Stimulated activated CD4-positive, alpha-beta T cell treated with anti-CD3 and anti-CD28 coated beads, Interleukin-1b, Interleukin-23, amount 100 ng/mL, for 48 hours (primary cell): Measurements from ENCODE around the gene FAM222A.

Experiments
- DNase-seq: peaks from one replicate; pipeline ENCODE4 v3.0.0-alpha.2; 2020

Gene FAM222A

DNA sequence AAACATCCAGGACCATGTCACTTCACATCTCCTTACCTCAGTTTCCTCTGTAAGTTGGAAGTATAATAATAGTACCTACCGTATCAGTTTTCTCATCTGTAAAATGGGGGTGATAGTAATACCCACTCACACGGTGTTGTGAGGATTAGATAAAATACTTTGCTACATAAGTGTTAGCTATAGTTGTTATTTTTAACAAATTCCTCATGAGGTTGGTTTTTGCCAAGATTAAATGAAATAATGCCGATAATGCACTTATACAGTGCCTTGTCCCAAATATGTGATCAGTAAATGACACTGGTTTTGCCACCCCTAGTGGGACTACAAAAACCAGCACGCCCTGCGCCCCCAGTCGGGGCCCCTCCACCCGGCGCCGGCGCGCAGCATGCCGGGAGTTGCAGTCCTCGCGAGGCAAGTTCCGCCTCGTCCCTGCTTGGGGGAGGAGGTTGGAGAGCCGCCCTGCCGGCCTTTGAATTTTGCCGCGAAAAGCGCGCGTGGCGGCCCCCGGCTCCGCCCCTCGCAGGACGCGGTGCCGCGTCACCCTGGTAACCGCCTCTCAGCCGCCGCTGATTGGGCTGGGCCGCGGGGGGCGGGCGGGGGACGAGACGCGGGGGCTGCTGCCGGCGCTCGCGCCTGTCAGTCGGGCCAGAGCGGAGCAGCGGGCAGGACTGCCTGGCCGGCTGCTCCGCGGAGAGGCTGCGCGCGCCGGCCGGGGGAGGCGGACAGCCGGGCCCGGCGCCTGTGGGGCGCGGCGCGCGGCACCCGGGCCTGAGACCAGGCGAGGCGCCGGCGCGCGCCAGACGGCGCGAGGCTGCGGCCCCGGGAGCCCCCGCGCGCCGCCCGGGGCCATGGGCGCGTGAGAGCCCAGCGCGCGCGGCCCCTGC lies at the start of gene FAM222A:
Gene FAM222A, plus strand, starts transcription at position 639 of the 884 bp plus-strand sequence. CDS start 30,322 bp downstream, outside the sequence.
- DNase-seq, result peak; percentile 94

DNA sequence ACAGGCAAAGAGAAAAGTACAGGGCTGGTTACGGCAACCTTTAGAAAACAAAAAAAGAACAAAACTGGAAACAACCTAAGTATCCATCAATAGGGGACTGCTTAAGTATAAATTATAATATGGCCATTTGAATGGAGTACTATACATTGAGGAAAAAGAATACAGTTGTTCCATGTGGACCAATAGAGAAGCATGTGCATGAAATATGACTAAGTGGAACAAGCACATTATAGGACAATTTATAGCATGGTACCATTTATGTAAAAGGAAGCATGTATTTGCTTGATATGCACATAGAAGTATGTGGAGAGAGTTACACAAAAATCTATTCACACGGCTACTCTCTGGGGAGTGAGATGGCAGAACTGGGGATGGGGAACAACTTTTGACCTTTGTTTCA lies 49.2 kb upstream of the FAM222A start:
- no peak for DNase-seq

DNA sequence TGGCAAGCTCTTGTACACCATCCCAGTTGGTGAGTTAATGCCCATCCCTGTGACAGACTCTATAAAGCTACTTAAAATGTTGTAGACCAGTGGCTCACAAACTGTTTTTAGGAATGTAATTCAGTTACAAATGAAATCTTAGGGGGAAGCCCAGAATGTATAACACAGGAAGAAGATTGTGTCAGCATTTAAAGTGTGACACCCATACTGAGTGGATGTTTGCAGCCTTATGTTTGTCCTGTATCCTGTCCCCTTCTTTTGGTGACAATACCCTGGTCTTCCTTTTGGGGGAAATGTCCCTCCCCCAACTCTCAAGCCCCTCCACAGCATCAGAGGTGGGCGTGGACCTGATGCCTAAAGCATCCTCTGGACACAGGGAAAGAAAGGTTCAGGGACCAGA lies 47.6 kb upstream of the FAM222A start:
- no peak for DNase-seq

DNA sequence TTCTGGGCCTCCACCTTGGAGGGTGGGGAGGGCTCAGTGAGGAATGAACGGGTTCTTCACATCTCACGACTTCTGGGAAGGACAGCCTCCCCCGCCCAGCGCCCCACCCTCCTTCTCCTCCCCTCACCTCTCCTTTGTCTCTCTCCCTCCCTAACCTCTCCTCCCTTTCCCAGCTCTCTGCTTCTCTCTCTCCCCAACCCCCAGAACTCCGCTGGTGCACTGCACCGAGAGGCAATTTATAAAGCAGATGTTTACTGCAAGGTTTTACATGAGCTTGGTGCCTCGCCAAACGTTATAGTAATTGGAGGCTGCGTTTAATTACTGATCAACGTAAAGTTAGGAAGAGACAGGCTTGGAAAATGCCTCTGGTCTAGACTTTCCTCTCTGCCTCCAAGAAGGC lies 42.9 kb upstream of the FAM222A start:
- no peak for DNase-seq

DNA sequence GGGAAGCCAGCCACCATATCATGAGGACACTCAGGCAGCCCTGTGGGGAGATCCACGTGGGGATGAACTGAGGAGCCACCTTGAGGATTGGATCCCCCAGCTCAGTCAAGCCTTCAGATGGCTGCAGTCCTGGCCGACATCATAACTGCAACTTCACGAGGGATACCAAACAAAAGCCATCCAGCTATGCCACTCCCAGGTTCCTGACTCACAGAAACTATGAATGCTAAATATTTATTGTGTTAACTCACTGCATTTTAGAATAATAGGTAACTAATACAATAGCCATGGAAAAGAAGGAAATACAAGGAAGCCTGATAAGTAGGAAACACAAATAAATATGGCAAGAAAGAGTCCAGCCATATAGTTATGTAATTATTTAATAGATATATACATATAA lies 42.1 kb upstream of the FAM222A start:
- no peak for DNase-seq

DNA sequence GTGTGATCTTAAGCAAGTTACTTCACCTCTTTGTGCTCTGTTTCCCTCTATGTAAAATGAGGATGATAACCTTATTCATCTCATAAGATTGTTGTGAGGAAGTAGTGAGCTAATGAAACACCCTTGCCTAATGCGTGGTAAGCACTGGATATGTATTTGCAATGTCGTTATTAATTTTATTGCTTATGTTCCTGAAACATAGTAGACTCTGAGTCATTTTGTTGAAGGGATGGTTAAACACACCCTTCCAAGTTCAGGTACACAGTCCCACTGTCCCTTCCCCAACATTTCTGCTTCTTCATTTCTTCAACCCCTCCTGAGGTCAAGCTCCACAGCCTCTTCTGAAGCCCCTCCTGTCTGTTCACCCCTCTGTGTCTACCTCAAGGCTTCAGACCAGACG lies 40.2 kb upstream of the FAM222A start:
- no peak for DNase-seq

DNA sequence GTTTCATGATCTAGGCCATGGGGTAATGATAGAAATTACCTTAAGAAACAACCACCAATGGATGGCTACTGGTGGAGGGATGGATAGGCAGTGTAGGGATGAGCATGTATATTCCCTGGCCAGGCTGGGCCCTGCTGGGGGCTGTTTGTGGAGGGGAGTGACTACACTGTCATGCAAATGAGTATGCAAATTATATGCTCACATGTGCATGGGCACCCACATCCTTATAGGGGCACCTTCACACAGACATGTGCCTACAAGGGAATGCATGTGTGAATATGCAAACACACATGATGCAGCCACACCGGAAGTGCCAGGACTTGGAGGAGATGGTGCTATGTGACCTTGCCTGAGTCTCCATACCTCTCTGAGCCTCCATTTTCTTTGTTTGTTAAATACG lies 39.7 kb upstream of the FAM222A start:
- no peak for DNase-seq

DNA sequence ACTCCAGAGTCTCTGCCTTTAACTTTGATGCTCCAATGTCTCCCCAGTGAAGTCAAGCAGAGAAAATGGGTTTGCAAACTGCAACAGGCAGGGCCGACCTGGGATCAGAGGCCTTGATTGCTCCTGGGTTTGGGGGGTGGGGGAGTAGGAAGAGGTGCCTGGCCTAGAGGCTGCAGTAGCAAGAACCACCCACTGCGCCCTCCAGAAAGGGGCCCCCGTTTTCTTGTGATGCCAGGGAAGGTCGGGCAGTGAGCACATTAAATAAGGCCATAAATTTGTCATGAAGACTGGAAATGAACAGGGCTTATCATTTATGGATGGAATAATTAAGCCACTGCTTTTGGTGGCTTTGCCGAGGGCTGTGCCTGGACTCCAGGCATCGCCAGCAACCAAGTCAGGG lies 38.2 kb upstream of the FAM222A start:
- DNase-seq, result no peak

DNA sequence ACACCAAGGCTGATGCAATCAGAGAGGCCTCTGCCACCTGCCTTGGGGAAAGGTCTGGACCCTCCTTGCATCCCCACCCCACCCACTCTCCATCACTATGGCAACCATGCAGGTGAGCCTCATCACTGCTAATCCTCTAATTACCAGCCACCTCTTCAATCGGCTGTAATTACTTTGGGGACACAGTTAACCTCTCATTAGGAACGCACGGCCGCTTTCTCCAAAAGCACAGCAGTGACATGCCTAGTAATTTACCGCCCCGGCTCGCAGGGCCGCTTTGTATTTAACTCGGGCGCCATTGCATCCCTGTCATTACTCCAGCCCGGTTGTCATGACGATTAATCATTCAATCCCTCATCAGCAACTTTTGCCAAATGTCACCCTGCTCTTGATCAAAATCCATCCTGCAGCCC lies 36.3 kb upstream of the FAM222A start:
- no peak for DNase-seq

DNA sequence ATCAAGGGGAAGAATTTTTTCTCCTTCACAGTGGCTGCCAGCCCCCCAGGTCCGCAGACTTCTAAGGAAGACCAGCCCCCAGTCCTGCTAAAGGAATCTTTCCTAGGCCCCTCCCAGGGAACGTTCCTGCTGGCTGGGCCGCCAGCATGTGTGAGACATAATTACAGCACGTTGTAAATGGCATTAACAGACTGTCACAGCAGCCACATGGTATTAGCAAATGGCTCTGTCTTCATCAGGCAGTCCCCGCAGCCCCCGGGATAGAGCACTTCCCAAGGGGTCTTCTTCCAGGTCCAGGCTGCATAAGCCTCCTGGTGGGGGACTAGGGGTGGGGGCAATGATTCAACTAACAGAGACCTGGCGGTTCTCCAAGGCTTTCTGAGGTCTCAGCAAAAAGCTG lies 34.9 kb upstream of the FAM222A start:
- no peak for DNase-seq

DNA sequence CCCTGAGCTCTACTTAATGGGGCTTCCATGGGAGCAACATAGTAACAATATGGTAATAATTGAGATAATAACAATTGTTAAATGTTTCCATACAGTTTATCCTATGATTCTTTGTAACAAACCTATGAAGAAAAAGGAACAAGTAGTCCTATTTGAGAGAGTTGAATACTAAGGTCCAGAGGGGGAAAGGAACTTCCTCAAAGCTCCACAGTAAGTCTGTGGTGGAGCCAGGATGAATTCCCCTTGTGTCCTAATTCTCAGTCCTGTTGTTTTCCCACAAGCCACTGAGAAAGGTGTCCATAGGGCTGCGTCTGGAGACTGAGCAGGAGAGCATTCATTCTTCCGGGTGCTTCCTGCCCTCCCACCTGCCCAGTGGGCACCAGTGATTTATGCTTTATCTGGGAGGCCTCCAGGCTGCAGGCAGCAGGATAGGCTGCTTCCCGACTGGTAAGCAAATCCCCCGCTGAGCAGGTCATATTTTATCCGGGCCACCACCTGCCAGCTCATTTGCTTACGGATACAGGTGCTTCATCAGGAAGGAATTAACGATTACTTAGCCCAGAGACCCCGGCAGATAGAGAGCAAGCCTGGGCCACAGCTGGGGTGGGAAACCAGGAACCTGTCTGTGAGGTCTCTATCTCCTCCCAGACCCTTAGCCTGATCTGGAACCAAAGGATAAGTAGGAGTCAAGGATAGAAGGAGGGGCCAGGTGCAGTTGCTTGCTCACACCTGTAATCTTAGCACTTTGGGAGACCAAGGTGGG lies 33.9 kb upstream of the FAM222A start:
- DNase-seq, result no peak

DNA sequence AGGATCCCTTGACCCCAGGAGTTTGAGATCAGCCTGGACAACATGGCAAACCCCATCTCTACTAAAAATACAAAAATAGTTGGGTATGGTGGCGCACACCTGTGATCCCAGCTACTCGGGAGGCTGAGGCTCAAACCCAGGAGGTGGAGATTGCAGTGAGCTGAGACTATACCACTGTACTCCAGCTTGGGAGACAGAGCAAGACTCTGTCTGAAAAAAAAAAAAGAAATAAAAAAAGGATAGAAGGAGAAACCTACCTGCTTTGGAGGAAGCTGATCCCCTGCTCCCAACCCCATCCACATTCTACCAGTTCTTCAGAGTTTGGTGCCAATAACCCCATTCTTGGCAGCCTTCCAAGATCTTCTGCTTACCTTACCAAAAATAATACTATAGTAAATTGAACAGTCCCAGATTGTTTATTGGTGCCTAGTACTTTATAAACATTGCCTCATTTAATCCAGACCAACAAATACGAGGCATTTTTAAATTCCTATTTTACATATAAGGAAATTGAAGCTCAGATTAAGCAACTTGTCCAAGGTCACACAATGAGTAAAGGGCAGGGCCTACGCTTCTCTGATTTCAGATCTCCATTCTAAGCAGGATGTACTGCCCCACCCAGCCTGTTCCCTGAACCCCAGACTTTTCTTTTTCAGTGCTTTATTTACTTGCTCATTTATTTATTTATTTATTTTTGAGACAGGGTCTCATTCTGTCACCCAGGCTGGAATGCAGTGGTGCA lies 33.2 kb upstream of the FAM222A start:
- no peak for DNase-seq

DNA sequence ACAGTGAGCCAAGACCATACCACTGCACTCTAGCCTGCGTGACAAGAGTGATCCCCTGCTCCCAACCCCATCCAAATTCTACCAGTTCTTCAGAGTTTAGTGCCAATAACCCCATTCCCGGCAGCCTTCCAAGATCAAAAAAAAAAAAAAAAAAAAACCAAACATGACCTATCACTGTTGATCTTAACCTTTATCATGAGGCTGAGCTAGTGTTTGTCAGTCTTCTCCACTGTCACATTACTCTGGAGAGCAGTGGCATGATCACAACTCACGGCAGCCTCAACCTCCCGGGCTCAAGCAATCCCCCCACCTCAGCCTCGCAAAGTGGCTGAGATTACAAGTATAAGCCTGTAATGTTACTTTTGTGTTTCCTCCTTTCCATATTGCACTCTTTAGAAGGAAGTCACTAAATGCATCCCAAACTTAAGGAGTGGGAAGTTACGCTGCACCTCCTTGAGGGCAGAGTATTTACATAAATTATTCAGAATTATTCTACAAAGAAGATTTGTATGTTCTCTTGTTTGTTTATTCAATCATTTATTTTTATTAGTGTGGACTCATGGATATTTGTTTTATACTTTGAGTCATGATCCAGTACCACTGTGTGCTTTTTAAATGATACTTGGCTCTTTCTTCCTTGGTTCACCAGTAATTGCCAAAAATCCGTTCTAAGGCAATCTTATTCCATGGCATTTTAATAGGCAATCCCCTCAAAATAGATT lies 31.5 kb upstream of the FAM222A start:
- no peak for DNase-seq

DNA sequence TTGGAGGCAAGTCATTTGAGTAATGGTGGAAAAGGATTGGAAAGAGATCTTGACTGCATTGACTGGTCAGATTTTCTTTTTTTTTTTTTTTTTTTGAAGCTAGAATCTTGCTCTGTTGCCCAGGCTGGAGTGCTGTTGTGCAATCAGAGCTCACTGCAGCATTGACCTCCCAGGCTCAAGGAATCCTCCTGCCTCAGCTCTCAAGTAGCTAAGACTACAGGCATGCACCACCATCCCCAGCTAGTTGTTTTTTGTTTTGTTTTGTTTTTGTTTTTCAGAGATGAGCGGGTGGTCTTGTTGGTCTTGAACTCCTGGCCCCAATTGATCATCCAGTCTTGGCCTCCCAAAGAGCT lies 30.9 kb upstream of the FAM222A start:
- no peak for DNase-seq

DNA sequence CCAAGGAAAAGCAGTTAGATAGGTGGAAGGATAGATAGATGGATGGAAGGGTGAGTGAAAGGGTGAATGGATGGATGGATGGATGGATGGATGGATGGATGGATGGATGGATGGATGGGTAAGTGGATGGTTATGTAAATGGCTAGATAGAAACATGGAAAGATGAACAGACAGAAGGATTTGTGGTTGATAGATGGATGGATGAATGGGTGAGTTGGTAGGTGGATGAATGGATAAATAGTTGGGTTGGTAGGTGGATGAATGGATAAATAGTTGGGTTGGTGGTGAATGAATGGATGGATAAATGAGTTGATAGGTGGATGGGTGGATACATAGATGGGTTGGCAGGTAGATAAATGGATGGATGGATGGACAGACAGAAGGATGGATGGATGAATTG lies 30.3 kb upstream of the FAM222A start:
- DNase-seq, result no peak

DNA sequence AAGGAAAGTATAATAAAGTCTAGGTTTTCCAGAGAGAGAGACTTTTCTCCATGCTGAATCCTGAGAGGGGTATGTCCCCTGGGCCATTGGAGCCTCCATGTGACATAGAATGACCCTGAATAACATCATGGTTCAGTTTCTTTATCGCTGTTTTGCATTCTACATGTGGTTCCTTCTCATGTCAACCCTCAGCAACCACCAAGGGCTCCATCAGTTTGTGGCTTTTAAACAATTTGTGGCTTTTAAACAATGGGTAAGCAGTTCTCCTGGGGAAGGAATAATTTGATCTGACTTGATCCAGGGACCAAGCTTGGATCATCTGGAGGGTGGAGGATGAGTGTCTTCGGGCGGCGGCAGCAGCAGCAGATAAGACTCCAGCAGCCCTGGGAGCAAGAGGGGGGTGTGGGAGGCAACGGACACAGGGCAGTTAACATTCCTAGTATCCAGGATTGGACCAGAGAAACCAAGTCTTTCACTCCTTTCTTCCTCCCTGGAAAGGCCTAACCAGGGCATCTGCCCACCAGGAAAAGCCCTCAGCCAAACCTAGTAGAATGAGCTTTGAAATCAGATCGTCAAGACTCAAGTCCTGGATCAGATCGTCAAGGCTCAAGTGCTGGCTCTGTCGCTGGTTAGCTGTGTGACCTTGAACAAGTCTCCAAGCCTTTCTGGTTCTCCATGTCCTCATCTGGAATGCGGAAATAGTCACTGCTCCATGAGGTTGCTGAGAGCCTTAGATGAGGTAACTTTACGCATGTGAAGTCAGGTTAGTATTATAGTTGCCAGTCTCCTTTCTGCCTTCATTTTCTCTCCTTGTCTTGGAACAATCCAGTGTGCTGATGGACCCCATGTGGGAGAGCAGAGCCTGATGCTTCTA lies 27.8 kb upstream of the FAM222A start:
- no peak for DNase-seq

DNA sequence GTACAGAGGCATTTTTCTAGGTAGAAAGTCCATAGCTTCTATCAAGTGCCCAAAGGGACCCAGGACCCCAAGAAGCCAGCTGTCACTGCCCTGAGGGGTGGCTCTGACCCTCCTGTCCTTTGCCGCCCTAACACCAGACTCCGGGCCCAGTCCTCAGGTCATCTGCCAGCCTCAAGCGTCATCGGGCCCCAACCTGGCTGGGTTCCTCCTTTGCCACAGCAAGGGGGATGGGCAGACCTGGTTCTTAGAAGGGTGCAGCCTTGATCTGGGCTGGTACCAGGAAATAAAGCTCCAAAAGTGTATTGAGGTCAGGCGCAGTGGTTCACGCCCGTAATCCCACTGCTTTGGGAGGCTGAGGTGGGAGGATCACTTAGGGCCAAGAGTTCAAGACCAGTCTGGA lies 27.1 kb upstream of the FAM222A start:
- DNase-seq, result no peak

DNA sequence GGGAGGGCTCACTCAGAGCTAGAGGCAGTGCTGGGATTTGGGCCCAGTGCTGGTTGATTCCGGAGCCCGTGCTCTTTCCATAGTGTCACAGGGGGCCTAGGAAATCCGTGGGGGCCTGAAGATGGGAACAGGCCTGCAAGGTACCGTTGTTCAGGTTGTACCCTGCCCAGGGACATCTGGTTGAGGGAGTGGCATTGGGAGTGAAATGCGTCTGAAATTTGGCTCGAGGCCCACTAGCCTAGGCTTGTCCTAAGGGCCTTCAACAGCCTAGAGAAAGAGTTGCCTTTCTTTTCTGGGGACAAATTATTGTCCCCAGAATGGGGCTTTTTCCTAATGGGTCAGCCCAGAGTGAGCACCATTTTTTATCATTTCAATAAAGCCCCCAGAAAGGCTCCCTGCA lies 26.4 kb upstream of the FAM222A start:
- DNase-seq, result no peak

DNA sequence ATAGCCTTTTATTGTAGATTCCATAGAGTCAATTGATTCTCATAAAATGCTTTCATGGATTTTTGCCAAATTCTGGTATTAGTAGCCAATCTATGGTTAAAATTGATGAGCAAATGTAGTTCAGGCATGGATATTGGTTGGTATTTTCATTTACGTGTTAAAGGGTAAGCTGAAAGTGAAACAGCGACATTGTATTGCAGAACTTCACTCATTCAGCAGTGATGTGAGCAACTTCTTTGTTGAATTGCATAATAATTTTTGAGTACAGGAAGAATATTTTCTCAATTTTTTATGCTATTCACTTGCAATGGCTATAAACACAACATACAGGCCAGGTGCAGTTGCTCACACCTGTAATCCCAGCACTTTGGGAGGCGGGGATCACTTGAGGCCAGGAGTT lies 24.2 kb upstream of the FAM222A start:
- DNase-seq, result no peak

DNA sequence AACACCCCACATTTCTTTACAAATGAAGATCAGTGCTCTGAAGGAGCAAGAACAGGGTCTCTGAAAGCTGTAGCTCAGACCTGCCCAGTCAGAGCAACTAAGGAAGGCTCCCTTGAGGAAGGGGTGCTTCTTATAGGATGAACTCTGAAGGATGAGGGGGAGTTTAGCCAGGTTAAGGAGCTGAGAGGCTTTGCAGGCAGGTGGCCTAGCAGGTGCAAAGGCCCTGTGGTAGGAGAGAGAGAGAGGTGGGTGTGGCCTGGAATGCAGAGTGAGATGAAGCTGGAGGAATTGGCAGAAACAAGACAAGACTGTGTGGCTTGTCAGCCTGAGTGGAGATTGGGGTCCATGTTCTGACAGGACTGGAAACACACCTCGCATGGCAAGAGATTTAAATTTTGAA lies 20.5 kb upstream of the FAM222A start:
- DNase-seq, result no peak

DNA sequence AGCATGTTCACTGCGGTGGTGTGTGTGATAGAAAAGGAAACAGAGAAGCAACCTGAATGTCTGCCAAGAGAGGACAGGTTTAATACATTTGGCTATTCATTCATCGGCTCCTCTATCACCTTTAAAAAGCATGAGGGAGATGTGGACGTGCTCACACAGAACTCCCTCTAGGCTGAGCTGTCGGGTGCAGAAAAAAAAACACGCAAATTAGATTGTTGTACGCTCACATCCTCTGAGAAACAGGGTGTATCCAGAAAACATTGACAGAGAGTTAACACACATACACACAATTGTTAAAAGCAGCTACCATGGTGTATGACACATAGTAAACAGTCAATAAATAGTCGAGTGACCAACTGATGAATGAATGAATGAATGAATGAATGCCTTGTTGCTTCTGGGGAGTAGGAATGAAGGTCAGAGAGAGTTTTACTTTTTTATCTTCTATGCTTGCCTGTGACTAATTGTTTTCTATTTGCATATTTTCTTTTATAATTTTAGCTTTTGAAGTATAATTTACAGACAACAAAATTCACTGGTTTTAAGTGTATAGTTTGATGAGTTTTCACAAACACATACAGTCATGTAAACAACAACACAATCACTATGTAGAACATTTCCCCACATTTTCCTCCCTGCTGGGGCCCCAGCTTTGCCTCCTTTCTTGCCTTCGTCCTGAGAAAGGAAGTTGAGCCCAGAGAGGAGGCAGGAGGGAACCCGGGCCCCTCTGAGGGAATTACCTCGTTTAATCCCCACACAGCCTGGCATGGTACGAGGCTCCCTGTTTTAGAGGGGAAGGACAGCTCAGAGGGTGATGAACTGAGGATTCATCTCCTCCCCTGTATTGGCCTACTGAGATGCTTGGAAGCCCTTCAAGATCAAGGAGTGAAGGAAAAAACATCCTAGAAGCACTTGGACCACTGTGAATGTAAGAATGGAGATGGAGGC lies 19.7 kb upstream of the FAM222A start:
- no peak for DNase-seq
